HG02943 (cell line): ENCODE results near the gene TTC31.
A peak's percentile ranks its signal among the peaks of the same experiment; 100 is the strongest.
"Not testable (repeated sequence)": the region's sequence is repeated elsewhere in the genome, so short reads cannot be mapped to it uniquely, and the experiment has no call there.

ENCODE experiments used
- ATAC-seq: cut with Tn5 transposase; IDR thresholded peaks from one replicate; pipeline ENCODE4 v1.9.1; 2021; ENCODE audit warnings: mild to moderate bottlenecking, low read depth, moderate library complexity; ENCODE audit not compliant: unreplicated experiment

TTC31 gene

GRCh38 chr2:74482801-74483674, at the start of gene TTC31, which contains the start of gene CCDC142:
TSS of gene TTC31 (plus strand) at chr2:74483081. CDS start at chr2:74483096, 15 bp downstream.
TSS of gene CCDC142 (minus strand) at chr2:74482998. CDS start at chr2:74482837, 161 bp downstream.
- ATAC-seq: peak; percentile 92

GRCh38 chr2:74436111-74436805, 46.6 kb upstream of the TTC31 start:
- no peak for ATAC-seq

GRCh38 chr2:74436848-74437695, 45.8 kb upstream of the TTC31 start:
- ATAC-seq: no peak

- ATAC-seq: no peak
These were observed 44.6 kb upstream of the TTC31 start for GRCh38 chr2:74438248-74438647.

- no peak for ATAC-seq
These were observed 43.5 kb upstream of the TTC31 start for GRCh38 chr2:74439373-74439772.

- ATAC-seq: no peak
These were observed 43.0 kb upstream of the TTC31 start for GRCh38 chr2:74439803-74440377.

- peak; percentile 69 for ATAC-seq
These were observed 42.3 kb upstream of the TTC31 start for GRCh38 chr2:74440378-74441169.

GRCh38 chr2:74441170-74441689, 41.7 kb upstream of the TTC31 start:
- ATAC-seq: peak; percentile 20

GRCh38 chr2:74441690-74442482, 41.0 kb upstream of the TTC31 start, which contains the start of gene RTKN:
TSS of gene RTKN (minus strand) at chr2:74441937. CDS start at chr2:74441816, 121 bp downstream.
- peak; percentile 51 for ATAC-seq

- not testable (repeated sequence) for ATAC-seq
These were observed 40.2 kb upstream of the TTC31 start for GRCh38 chr2:74442483-74443297.

GRCh38 chr2:74444498-74445318, 38.2 kb upstream of the TTC31 start:
- no peak for ATAC-seq

- ATAC-seq: no peak
These were observed 35.5 kb upstream of the TTC31 start for GRCh38 chr2:74447230-74447999.

GRCh38 chr2:74448771-74449170, 34.1 kb upstream of the TTC31 start:
- ATAC-seq: no peak

GRCh38 chr2:74450570-74451190, 32.2 kb upstream of the TTC31 start:
- no peak for ATAC-seq

GRCh38 chr2:74454654-74455511, 28.0 kb upstream of the TTC31 start, which contains the start of gene INO80B:
TSS of gene INO80B (plus strand) at chr2:74455087. CDS start at chr2:74455117, 30 bp downstream.
- ATAC-seq: peak; percentile 39
